GM13976 (cell line): ENCODE measurements around the gene ARF1.

Source experiments
- DNase-seq: peaks from one replicate; pipeline ENCODE4 v3.0.0; 2012; ENCODE audit warnings: low spot score
- CTCF ChIP-seq: IDR thresholded peaks from 2 replicates; pipeline ENCODE4 v1.5.1; 2012; ENCODE audit warnings: borderline replicate concordance, mild to moderate bottlenecking; ENCODE audit not compliant: insufficient read depth; ENCODE audit errors: extremely low read depth, missing control alignments, control extremely low read depth
- in situ Hi-C: fragments of 300-500 bp; cut with MboI; formaldehyde crosslinking; loops from one replicate; pipeline ENCODE4 v1.12.0; 2022; ENCODE audit warnings: low sequenced_read_pairs, mixed read lengths, inconsistent platforms; ENCODE audit not compliant: unreplicated experiment

ARF1 gene

DNA sequence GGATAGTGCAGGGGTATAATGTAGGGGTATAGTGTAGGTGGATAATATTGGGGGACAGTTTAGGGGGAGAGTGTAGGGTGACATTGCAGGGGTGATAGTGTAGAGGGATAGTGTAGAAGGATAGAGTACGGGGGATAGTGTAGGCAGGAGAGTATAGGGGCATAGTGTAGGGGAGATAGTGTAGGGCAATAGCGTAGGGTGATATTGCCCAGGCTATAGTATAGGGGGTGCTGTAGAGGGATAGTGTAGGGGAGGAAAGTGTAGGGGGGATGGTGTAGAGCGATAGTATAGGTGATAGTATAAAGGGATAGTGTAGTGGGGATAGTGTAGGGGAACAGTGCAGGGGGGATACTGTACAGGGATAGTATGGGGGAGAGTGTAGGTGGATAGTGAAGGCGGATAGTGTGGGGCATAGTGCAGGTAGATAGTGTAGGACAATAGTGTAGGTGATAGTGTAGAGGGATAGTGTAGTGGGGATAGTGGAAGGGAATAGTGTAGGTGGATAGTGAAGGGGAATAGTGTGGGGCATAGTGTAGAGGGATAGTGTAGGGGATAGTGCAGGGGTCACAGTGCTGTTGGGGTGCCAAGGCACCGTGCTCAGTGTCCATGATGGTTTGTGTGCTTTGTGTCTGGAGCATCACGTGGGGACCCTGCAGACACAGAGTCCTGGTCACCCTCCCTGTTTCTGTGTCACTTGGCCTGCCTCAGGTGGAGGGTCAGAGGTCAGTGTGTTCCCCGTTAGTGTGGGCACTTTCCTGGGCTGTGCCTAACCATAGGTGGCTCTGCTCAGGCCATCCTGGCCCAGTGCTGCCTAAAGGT, 10.5 kb upstream of the ARF1 start:
- no peak for TF ChIP-seq CTCF
- in situ Hi-C loops, result no loop called here
- no peak for DNase-seq

- DNase-seq, result no peak
- in situ Hi-C loops, result no loop called here
Observed at GRCh38 chr1:228072658-228073043, 9.9 kb upstream of the ARF1 start.

DNA sequence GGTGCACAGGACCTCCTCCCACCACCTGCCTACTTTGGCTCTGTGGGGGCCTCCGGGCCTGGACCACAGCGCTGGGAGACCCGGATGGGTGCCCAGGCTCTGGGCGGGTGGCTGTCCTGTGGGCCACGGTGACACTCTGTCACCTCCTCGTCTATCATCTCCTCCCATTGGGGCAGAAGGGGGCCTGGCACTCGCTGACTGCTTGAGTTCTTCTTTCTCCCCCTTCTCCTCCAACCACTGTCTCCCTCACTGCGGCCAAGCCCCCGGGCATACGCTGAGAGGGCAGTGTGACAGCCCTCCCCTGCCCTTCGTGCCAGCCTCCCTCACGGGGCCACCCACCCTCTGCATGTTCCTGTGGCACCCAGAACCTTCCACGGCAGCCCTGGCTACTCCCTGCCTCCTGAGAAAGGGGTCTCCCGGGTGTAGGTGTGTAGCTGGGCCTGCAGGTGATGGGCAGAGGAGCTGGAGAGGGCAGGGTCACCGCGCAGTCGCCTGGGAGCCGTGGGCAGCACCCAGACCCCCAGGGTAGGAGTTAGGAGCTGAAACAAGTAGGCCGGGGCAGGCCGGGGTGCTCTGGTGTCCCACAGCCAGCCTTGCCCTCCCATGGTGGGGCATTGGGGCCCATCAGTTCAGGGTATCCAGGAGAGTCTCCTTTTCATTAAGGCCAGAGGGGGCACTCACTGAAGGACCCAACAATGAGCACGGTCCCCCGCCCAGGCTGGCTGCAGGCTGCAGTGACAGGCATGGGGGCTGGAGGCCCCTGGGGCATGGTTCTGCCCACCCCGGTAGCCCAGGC, 9.2 kb upstream of the ARF1 start:
- DNase-seq, result no peak
- no peak for TF ChIP-seq CTCF
- in situ Hi-C loops, result no loop called here

More at GRCh38 chr1:228072658-228073043, 9.9 kb upstream of the ARF1 start:
- TF ChIP-seq CTCF, result no peak

GRCh38 chr1:228073857-228074545, 8.5 kb upstream of the ARF1 start:
- no peak for DNase-seq
- in situ Hi-C loops, result no loop called here
- TF ChIP-seq CTCF, result peak; percentile 23

DNA sequence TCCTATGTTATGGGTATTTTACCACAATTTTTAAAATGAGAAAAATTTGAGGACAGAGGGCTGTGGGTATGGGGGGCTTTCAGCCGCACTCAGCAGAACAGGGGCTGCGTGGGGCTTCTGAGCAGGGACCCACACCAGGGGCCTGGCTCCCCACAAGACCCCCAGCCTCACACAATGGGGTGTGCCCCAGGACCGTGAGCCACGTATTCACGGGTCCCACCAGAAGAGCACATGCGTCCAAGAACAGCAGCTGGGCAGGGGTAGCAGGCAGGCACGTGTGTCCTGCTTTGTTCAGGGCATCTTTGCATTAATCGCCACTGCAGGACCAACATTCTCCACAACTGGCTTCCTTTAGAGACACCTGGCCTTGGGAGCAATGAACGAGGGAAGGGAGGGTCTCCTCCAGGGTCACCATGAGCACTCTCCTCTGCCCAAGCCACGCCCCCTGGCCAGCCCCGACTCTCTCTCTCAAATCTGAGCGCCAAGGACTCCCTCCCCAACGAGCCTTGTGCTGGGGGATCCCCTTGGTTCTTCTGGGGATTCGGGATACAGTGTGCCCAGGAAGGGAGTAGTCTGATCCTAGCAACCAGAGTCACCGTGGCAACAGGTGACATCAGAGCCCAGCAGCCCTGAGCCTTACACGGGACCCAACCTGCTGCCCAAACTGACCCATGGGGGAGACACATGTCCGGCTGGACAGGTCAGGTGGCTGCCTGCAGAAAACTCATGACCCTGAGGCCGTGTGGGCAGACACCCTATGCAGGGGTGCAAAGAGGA, 7.4 kb upstream of the ARF1 start:
- no peak for TF ChIP-seq CTCF
- in situ Hi-C loops, result no loop called here
- no peak for DNase-seq

DNA sequence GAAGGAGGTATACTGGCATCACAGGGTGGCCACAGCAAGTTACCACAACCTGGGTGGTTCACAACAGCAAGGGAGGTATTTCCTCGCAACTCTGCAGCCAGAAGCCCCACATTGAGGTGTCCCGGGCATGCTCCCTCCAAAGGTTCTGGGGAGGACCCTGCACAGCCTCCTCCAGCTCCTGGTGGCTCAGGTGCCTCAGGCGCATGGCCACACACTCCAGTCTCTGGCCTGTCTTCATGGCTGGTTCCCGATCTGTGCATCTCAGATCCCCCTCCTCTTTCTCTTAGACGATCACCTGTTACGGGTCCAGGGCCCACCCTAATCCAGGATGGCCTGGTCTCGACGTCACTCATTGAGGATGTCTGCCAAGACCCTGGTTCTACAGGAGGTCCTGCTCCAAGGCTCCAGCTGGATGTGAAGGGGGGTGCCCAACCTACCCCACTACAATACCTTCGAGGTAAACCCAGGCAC, 6.7 kb upstream of the ARF1 start:
- DNase-seq, result no peak
- no peak for TF ChIP-seq CTCF
- in situ Hi-C loops, result no loop called here
